PFSK-1 (cell line): ENCODE results near the gene ZNF319.

Experiments
- POLR2AphosphoS5 ChIP-seq: IDR thresholded peaks from 2 replicates; pipeline ENCODE4 v1.6.1; 2012; ENCODE audit warnings: low read depth, mild to moderate bottlenecking, control low read depth, low read length, moderate library complexity
- SIN3A ChIP-seq: IDR thresholded peaks from 2 replicates; pipeline ENCODE4 v1.6.1; 2012; ENCODE audit warnings: mild to moderate bottlenecking, low read length, moderate library complexity, borderline replicate concordance; ENCODE audit not compliant: insufficient read depth
- TAF1 ChIP-seq: IDR thresholded peaks from 2 replicates; pipeline ENCODE4 v1.6.1; 2012; ENCODE audit warnings: low read length, control low read depth, borderline replicate concordance; ENCODE audit not compliant: insufficient read depth

DNA sequence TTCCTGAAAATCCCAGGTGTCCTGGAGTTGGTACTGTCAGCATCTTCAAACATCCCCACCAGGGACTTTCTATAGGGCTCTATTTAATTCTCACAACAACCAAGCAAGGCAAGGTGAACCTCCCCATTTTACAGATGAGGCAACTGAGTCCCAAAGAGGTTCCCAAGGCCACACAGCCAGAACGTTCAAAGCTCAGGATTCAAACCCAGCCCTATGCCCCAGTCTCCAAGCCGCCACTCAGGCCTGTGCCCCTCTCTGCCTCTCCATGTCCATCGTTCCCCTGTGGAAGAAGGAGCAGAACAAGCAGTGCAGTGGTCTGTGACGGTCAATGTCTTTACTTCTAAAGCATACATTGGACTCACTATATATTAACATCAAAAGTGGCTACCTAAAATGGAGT, 6.1 kb downstream of the ZNF319 start:
- TF ChIP-seq POLR2AphosphoS5, result no peak
- TF ChIP-seq SIN3A, result no peak
- no peak for TF ChIP-seq TAF1
